Hepatocyte (in vitro differentiated cells): ENCODE measurements around the gene EMSY. TPM values are rescaled to one million over a fixed set of nuclear protein-coding genes. Genes with fewer than 3 reads are reported as not detected.

Experiments
- DNase-seq: peaks from one replicate; pipeline ENCODE4 v3.0.0-alpha.2; 2016; ENCODE audit warnings: low spot score
- H2AFZ ChIP-seq: fragments of 200-600 bp; sonication (generic); 2 replicates; pipeline ENCODE4 v1.6.0; 2016; ENCODE audit warnings: antibody characterized with exemption, mild to moderate bottlenecking
- H3K27ac ChIP-seq: fragments of 200-600 bp; sonication (generic); 2 replicates; pipeline ENCODE4 v1.5.1; 2016; ENCODE audit warnings: mild to moderate bottlenecking
- H3K27me3 ChIP-seq: fragments of 200-600 bp; sonication (generic); 2 replicates; pipeline ENCODE4 v1.6.1; 2016
- H3K36me3 ChIP-seq: fragments of 200-600 bp; sonication (generic); replicated peaks from 2 replicates; pipeline ENCODE4 v1.5.1; 2016; ENCODE audit warnings: low read depth; ENCODE audit not compliant: insufficient read depth
- H3K4me1 ChIP-seq: fragments of 200-600 bp; sonication (generic); 2 replicates; pipeline ENCODE4 v1.5.1; 2016; ENCODE audit warnings: mild to moderate bottlenecking, moderate library complexity; ENCODE audit not compliant: insufficient read depth
- H3K4me2 ChIP-seq: fragments of 200-600 bp; sonication (generic); 2 replicates; pipeline ENCODE4 v1.6.0; 2016
- H3K4me3 ChIP-seq: fragments of 200-600 bp; sonication (generic); 2 replicates; pipeline ENCODE4 v1.5.1; 2016; ENCODE audit warnings: mild to moderate bottlenecking
- H3K79me2 ChIP-seq: fragments of 200-600 bp; sonication (generic); 2 replicates; pipeline ENCODE4 v1.6.0; 2017; ENCODE audit warnings: mild to moderate bottlenecking
- H3K9me2 ChIP-seq: fragments of 200-600 bp; sonication (generic); replicated peaks from 2 replicates; pipeline ENCODE4 v1.6.0; 2017; ENCODE audit warnings: mild to moderate bottlenecking; ENCODE audit not compliant: insufficient read depth
- H3K9me3 ChIP-seq: fragments of 200-600 bp; sonication (generic); 2 replicates; pipeline ENCODE4 v1.5.1; 2016; ENCODE audit warnings: low read depth, mild to moderate bottlenecking
- H4K20me1 ChIP-seq: fragments of 200-600 bp; sonication (generic); 2 replicates; pipeline ENCODE4 v1.6.0; 2016; ENCODE audit warnings: mild to moderate bottlenecking; ENCODE audit not compliant: insufficient read depth, poor library complexity, severe bottlenecking
- CTCF ChIP-seq: fragments of 200-600 bp; sonication (generic); IDR thresholded peaks from 2 replicates; pipeline ENCODE4 v1.5.1; 2016; ENCODE audit warnings: antibody characterized with exemption, mild to moderate bottlenecking; ENCODE audit not compliant: poor library complexity
- EZH2 ChIP-seq: fragments of 200-600 bp; sonication (generic); IDR thresholded peaks from 2 replicates; pipeline ENCODE4 v1.6.1; 2016; ENCODE audit warnings: antibody characterized with exemption, mild to moderate bottlenecking, borderline replicate concordance
- EZH2phosphoT487 ChIP-seq: fragments of 200-600 bp; sonication (generic); IDR thresholded peaks from one replicate; pipeline ENCODE4 v1.6.1; 2018; ENCODE audit warnings: antibody characterized with exemption, mild to moderate bottlenecking, low read depth, moderate library complexity; ENCODE audit not compliant: unreplicated experiment, severe bottlenecking
- WGBS: methylation state at CpG from one replicate; pipeline ENCODE4 v1.1.6; 2016; ENCODE audit warnings: low lambda C conversion rate; ENCODE audit errors: missing lambda C conversion rate; 5-methylcytosine and 5-hydroxymethylcytosine counted together
- polyA plus RNA-seq: library from polyadenylated mRNA; unstranded; fragments of >200 nt; fragmentation: Nextera tagmentation; extraction: Ambion mirVana; gene quantifications from 2 replicates; pipeline ENCODE4 v1.2.1, GENCODE V29; 2016
- total RNA-seq: library from RNA; depleted of rRNA; stranded (reverse); fragments of >200 nt; gene quantifications from 2 replicates; pipeline ENCODE4 v1.2.3, GENCODE V29; 2014

The EMSY gene
- total and polyA plus RNA-seq, 2 experiments from 2014 or later: 8.2 to 19.4 TPM

DNA sequence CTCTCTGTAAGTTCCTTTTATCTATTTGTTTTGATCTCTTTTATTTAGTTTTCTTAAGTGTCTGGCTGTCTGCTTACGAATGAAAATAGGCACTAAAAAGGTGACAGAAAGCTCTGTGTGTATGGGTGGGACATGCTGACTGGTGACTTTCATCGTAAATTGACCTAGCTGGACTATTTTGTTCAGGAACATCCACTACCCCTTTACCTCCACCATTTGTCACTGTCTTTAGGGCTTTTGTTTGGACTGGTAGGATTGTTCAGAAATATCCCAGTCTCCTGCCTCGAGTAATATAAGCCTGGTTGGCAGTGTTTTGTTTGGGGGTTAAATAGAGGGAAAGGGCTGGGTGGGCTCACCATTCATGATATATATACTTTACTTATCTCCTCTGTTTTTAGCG, 20.9 kb downstream of the EMSY start:
- no peak overlapping the region for H2AFZ ChIP-seq
- no peak overlapping the region for H3K4me3 ChIP-seq
- no peak for TF ChIP-seq EZH2phosphoT487
- H4K20me1 ChIP-seq: no peaks in the 10 kb centered on the region
- no peaks in the 10 kb centered on the region for H3K79me2 ChIP-seq
- no peaks in the 10 kb centered on the region for H3K9me3 ChIP-seq
- WGBS: 79% methylated on average over 4 of the region's 4 CpGs
- no peaks in the 10 kb centered on the region for H3K27me3 ChIP-seq
- no peak overlapping the region for H3K4me2 ChIP-seq
- H3K27ac ChIP-seq: no peak overlapping the region
- H3K4me1 ChIP-seq: no peaks in the 10 kb centered on the region
- DNase-seq: no peak
- H3K9me2 ChIP-seq: no peaks in the 10 kb centered on the region
- no peaks in the 10 kb centered on the region for H3K36me3 ChIP-seq

DNA sequence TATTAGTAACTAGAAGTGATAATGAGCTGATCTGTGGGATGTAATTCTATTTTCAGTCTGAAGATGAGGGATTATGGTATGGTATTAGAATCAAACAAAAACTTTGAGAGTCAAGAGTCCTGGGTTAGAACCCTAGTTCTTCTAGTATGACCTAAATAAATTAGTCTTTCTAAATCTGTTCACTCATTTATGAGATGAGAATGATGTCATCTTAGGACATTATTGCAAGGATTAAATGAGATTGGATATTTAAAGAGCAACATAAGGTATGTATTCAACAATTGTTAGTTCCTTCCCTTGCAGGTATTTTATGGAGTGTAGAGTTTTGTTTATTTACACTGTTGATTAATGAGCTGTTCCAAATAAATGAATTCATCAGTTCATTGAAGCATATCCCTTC, 21.8 kb downstream of the EMSY start:
- no peaks in the 10 kb centered on the region for H3K9me2 ChIP-seq
- H4K20me1 ChIP-seq: no peaks in the 10 kb centered on the region
- H3K27ac ChIP-seq: no peak overlapping the region
- TF ChIP-seq EZH2: no peak
- TF ChIP-seq EZH2phosphoT487: no peak
- no peak for TF ChIP-seq CTCF
- no peak overlapping the region for H3K4me3 ChIP-seq
- H3K36me3 ChIP-seq: no peaks in the 10 kb centered on the region
- H2AFZ ChIP-seq: no peak overlapping the region
- no peaks in the 10 kb centered on the region for H3K27me3 ChIP-seq
- H3K4me1 ChIP-seq: no peaks in the 10 kb centered on the region
- no peaks in the 10 kb centered on the region for H3K9me3 ChIP-seq
- no peaks in the 10 kb centered on the region for H3K79me2 ChIP-seq
- DNase-seq: no peak
- H3K4me2 ChIP-seq: no peak overlapping the region

DNA sequence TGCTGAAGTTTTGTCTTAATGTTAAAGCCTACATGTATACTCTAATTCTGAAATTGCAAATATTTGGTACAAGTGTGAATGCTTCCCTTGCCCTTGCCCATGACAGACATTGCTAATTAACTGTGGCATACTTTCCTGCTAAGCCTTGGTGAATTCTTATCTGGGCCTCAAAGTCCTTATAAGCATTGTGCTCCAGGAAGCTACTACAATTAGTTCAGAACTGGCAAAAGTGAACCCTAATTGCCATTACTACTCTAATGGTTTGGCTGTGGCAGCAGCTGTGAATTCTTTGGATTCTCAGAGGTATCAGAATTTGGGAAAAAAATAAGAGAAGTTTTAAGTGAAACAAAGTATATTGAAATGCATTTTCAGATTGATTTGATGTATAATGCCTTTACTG, 24.3 kb downstream of the EMSY start:
- no peaks in the 10 kb centered on the region for H3K36me3 ChIP-seq
- H4K20me1 ChIP-seq: no peaks in the 10 kb centered on the region
- H3K4me3 ChIP-seq: no peak overlapping the region
- DNase-seq: no peak
- H3K79me2 ChIP-seq: no peaks in the 10 kb centered on the region
- no peaks in the 10 kb centered on the region for H3K9me2 ChIP-seq
- no peak overlapping the region for H3K27ac ChIP-seq
- H3K4me2 ChIP-seq: no peak overlapping the region
- no peak overlapping the region for H2AFZ ChIP-seq
- H3K9me3 ChIP-seq: no peaks in the 10 kb centered on the region
- no peaks in the 10 kb centered on the region for H3K27me3 ChIP-seq
- no peaks in the 10 kb centered on the region for H3K4me1 ChIP-seq
- TF ChIP-seq EZH2phosphoT487: no peak
- TF ChIP-seq CTCF: no peak
- TF ChIP-seq EZH2: no peak

DNA sequence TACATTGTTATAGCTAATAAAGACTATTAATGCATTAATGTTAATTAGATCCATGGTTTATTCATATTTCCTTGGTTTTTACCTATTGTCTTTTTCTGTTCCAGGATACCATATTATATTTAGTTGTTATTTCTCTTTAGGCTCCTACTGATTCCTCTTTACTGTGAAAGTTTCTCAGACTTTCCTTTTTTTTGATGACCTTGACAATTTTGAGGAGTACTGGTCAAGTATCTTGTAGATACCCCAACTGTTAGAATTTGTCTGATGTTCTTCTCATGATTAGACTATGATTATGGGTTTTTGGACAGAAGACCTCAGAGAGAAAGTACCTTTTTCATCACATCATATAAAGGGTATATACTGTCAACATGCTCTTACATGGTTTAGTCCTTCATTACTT, 26.6 kb downstream of the EMSY start:
- Histone ChIP-seq H3K27ac (no peak overlapping the region), H3K4me1 (no peaks in the 10 kb centered on the region), H3K4me2 (no peak overlapping the region), H3K9me3 (no peaks in the 10 kb centered on the region), H4K20me1 (no peaks in the 10 kb centered on the region), H3K9me2 (no peaks in the 10 kb centered on the region), H3K79me2 (no peaks in the 10 kb centered on the region), H3K27me3 (no peaks in the 10 kb centered on the region), H3K36me3 (no peaks in the 10 kb centered on the region), H2AFZ (no peak overlapping the region), H3K4me3 (no peak overlapping the region)
- no peak for DNase-seq
- no peak for TF ChIP-seq EZH2phosphoT487
- TF ChIP-seq EZH2: no peak
- TF ChIP-seq CTCF: no peak
